Kidney (tissue), 22 donors: ENCODE data around the gene ZNF502. TPM values are rescaled to one million over a fixed set of nuclear protein-coding genes. Genes with fewer than 3 reads are reported as not detected.

ENCODE experiments used
- DNase-seq, 5 donors: peaks; one replicate each; pipeline ENCODE4 v3.0.0-alpha.2; 2013 to 2020
- FAIRE-seq: peaks from 2 replicates; lab custom pipeline; 2012; peaks lifted over from hg19 to GRCh38; lab: Jason Lieb, UNC
- H3K27ac ChIP-seq, 2 donors: one replicate each; pipeline ENCODE4 v1.7.0; 2013; ENCODE audit warnings: low read depth in 2 of 2, low read length in 2 of 2, inconsistent platforms in 1 of 2
- H3K27me3 ChIP-seq: one replicate; pipeline ENCODE4 v1.7.1; 2013; ENCODE audit warnings: low read length, inconsistent platforms; ENCODE audit not compliant: control insufficient read depth, insufficient read depth
- H3K36me3 ChIP-seq, 3 donors: one replicate each; pipeline versions ENCODE4 v1.7.0 to v1.7.1; 2013; ENCODE audit warnings: low read length in 3 of 3, control low read depth in 1 of 3, inconsistent platforms in 1 of 3; ENCODE audit not compliant: insufficient read depth in 3 of 3, control insufficient read depth in 2 of 3
- H3K4me1 ChIP-seq, 3 donors: one replicate each; pipeline versions ENCODE4 v1.7.0 to v1.7.1; 2013; ENCODE audit warnings: low read length in 3 of 3, inconsistent platforms in 1 of 3, low read depth in 1 of 3; ENCODE audit not compliant: control insufficient read depth in 2 of 3, insufficient read depth in 2 of 3
- H3K4me3 ChIP-seq, 3 donors: one replicate each; pipeline versions ENCODE4 v1.7.0 to v1.8.1; 2013; ENCODE audit warnings: low read length in 3 of 3, control low read depth in 1 of 3, inconsistent platforms in 1 of 3
- H3K9ac ChIP-seq, 3 donors: one replicate each; pipeline versions ENCODE4 v1.7.0 to v1.7.1; 2013; ENCODE audit warnings: low read length in 3 of 3, control low read depth in 1 of 3, inconsistent platforms in 1 of 3
- H3K9me3 ChIP-seq, 3 donors: one replicate each; pipeline versions ENCODE4 v1.7.0 to v1.7.1; 2013; ENCODE audit warnings: low read length in 3 of 3, control low read depth in 1 of 3, inconsistent platforms in 1 of 3; ENCODE audit not compliant: control insufficient read depth in 2 of 3, insufficient read depth in 1 of 3
- CTCF ChIP-seq: IDR thresholded peaks from 3 replicates; pipeline ENCODE4 v1.5.1; 2012; ENCODE audit warnings: mild to moderate bottlenecking, moderate library complexity, borderline replicate concordance; ENCODE audit not compliant: insufficient read depth; ENCODE audit errors: extremely low read depth
- intact Hi-C: fragments of 100-400 bp; cut with DNase I; formaldehyde crosslinking; loops from one replicate; pipeline ENCODE4 v1.11.1; 2022
- long read RNA-seq, 10 donors: library from polyadenylated mRNA in 1 of 10; unstranded in 1 of 10; transcript quantifications; one replicate each; pipeline ENCODE4 v2.0.0 and lab custom pipeline, GENCODE V29; 2021 to 2026
- polyA plus RNA-seq: library from polyadenylated mRNA; stranded (reverse); fragments of 350-450 nt; fragmentation: Illumina TruSeq; extraction: RNeasy Lipid Tissue Mini Kit (QIAGEN cat#74804); gene quantifications from one replicate; pipeline ENCODE4 v1.2.3, GENCODE V29; 2014; ENCODE audit warnings: low read depth, low replicate concordance; ENCODE audit not compliant: insufficient read depth
- total RNA-seq: library from RNA; stranded (reverse); fragmentation: NEBNext Ultra II Directional; extraction: Animal tissue kit (Norgen Biotek cat#: 25700); gene quantifications from one replicate; pipeline ENCODE4 v1.2.1, GENCODE V29; 2021
- donor health status: control.
- donor health status: control.
- donor health status: control.
- donor health status: control.
- donor health status: control.
- donor health status: DM: yes; HTN: yes; CAD: no.
- donor health status: Normal renal cell carcinoma (clear cell type).

Gene ZNF502
- total RNA-seq: 6.0 TPM
- polyA plus RNA-seq: 2.3 TPM
- long read RNA-seq, donor 1: 0 reads
- long read RNA-seq, donor 2, partial matches to known transcripts: 0 of 2 reads
- long read RNA-seq, donor 2, other reads (novel, unspliced or antisense): 0 of 2 reads
- long read RNA-seq, donor 3, partial matches to known transcripts: 0 of 1 reads
- long read RNA-seq, donor 3, other reads (novel, unspliced or antisense): 0 of 1 reads
- long read RNA-seq, donor 4, partial matches to known transcripts: 0 of 2 reads
- long read RNA-seq, donor 4, other reads (novel, unspliced or antisense): 0 of 2 reads
- long read RNA-seq, donor 5: 0 reads
- long read RNA-seq, donor 6, partial matches to known transcripts: 6 of 10 reads
- long read RNA-seq, donor 6, other reads (novel, unspliced or antisense): 0 of 10 reads
- long read RNA-seq, donor 7, partial matches to known transcripts: 0 of 4 reads
- long read RNA-seq, donor 7, other reads (novel, unspliced or antisense): 0 of 4 reads
- long read RNA-seq, donor 8, partial matches to known transcripts: 0 of 3 reads
- long read RNA-seq, donor 8, other reads (novel, unspliced or antisense): 0 of 3 reads
- long read RNA-seq, donor 9, partial matches to known transcripts: 0 of 1 reads
- long read RNA-seq, donor 9, other reads (novel, unspliced or antisense): 0 of 1 reads
- long read RNA-seq, donor 10, partial matches to known transcripts: 0 of 3 reads
- long read RNA-seq, donor 10, other reads (novel, unspliced or antisense): 0 of 3 reads

DNA sequence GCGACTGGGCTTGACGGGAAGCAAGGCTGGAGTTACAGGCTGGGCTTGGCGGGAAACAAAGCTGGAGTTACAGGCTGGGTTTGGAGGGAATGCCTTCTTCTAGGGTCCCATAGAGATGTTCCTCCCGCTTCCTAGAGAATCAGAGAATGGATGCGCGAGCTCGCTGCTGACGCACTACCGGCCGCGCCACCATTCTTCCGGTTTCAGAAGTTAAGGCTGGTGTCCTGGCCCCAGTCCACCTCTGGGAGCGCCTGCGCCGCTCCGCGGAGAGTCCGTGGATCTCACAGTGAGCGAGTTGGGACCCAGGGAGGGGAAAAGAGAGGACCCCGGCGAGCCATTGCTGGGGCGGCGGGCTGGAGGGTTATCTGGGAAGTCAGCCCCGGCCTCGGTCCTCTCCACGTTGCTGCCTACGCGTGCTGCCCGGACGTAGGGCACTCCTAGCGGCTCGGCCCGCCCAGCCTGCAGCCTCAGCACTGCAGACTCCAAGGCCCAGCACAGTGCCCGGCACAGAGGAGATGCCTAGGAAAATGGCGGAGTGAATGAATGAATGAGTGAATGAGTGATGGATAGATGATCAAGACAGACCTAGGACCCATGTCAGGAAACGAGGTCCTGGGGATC, at the start of gene ZNF502:
TSS of gene ZNF502 (plus strand) at position 206 of the 621 bp plus-strand sequence. CDS start 7,602 bp downstream, outside the sequence.
- intact Hi-C loops: no loop called here
- peaks cover 4 to 33% (median 7%) of the 10 kb centered on the region in 3 donors for H3K9me3 ChIP-seq
- peaks cover 0 to 4% (median 0%) of the 10 kb centered on the region in 3 donors for H3K4me1 ChIP-seq
- peak; percentile 92 to 97 (median 93) for DNase-seq
- H3K36me3 ChIP-seq: peaks cover 0 to 3% (median under 1%) of the 10 kb centered on the region in 3 donors
- H3K9ac ChIP-seq: peak within 1 kb of the TSS; percentile 28 to 84 (median 44)
- H3K27me3 ChIP-seq: no peaks in the 10 kb centered on the region
- FAIRE-seq: no peak
- H3K4me3 ChIP-seq: peak within 1 kb of the TSS; percentile 73 to 96 (median 88)
- no peak within 1 kb of the TSS for H3K27ac ChIP-seq
- peak; percentile 25 for TF ChIP-seq CTCF

- no peak overlapping the region for H3K4me3 ChIP-seq
- H3K27ac ChIP-seq: no peak overlapping the region
- no peaks in the 10 kb centered on the region for H3K4me1 ChIP-seq
- H3K36me3 ChIP-seq: peaks cover 0 to 5% (median 2%) of the 10 kb centered on the region in 3 donors
- DNase-seq (no peak), FAIRE-seq (no peak)
- no peak overlapping the region for H3K9ac ChIP-seq
- intact Hi-C loops: no loop called here
- peaks cover 0 to 3% (median 0%) of the 10 kb centered on the region in 3 donors for H3K9me3 ChIP-seq
- TF ChIP-seq CTCF: no peak
- no peaks in the 10 kb centered on the region for H3K27me3 ChIP-seq
Measured at GRCh38 chr3:44665173-44665572, 47.3 kb upstream of the ZNF502 start.

DNA sequence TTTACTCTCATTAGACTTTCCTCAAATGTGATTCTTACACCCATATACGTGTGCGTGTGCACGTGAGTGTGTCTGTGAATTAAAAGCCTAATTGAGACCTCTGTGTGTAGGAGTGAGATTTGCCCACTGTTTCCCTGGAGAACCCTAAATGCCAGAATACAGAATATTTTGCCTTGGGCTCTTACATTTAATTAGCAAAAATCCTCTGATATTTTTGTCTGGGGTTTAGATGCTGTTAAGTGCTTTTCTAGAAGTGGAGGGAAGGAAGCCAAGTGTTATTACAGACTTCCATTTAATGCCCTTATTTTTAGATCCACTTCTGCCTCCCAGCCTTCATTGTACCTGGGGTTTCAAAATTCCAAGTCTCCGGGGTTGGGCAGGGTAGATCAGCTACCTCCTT, 46.1 kb upstream of the ZNF502 start:
- Histone ChIP-seq H3K36me3 (no peaks in the 10 kb centered on the region), H3K27me3 (no peaks in the 10 kb centered on the region), H3K4me3 (no peak overlapping the region), H3K27ac (no peak overlapping the region), H3K4me1 (no peaks in the 10 kb centered on the region), H3K9me3 (peaks cover 0 to under 1% (median 0%) of the 10 kb centered on the region in 3 donors), H3K9ac (no peak overlapping the region)
- no peak for TF ChIP-seq CTCF
- intact Hi-C loops: no loop called here
- no peak for DNase-seq
- FAIRE-seq: no peak
